ENCODE measurements around the gene LNX2.
A peak's percentile ranks its signal among the peaks of the same experiment; 100 is the strongest.

LNX2 gene

DNA sequence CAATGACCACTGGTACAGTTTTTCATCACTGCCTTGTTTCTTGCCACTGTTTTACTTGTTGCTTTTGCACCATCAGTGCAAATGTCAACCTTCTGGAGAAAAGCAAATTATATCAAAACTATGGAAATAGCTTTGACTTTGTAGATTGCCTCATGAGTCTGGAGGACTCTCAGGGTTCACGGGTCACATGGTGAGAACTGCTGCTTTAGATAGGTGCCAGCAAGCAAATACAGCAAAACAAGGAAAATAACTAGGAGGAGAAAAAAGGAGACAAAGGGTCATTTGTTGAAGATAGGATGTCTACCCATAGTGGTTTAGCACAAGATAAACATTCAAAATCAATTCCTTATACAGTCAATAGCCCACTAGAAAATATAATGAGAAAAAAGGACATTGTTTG lies 34.5 kb upstream of the LNX2 start:
- Histone ChIP-seq H3K9ac (ENCODE audit: low read length) (no peak overlapping the region), H3K4me1 (ENCODE audit: control insufficient read depth, insufficient read depth, low read length) (no peaks in the 10 kb centered on the region), H3K36me3 (ENCODE audit: control insufficient read depth, insufficient read depth, low read length) (peaks cover 6% of the 10 kb centered on the region), H3K4me3 (ENCODE audit: low read length) (no peak overlapping the region), H3K27me3 (ENCODE audit: control insufficient read depth, insufficient read depth, low read length) (no peaks in the 10 kb centered on the region), H3K27ac (ENCODE audit: low read depth, low read length) (no peak overlapping the region)

GRCh38 chr13:27654059-27654458 lies 33.7 kb upstream of the LNX2 start:
- no peak overlapping the region for H3K9ac ChIP-seq (ENCODE audit: low read length)
- no peak overlapping the region for H3K4me3 ChIP-seq (ENCODE audit: low read length)
- peaks cover 10% of the 10 kb centered on the region for H3K36me3 ChIP-seq (ENCODE audit: control insufficient read depth, insufficient read depth, low read length)
- H3K27ac ChIP-seq (ENCODE audit: low read depth, low read length) = no peak overlapping the region
- no peaks in the 10 kb centered on the region for H3K4me1 ChIP-seq (ENCODE audit: control insufficient read depth, insufficient read depth, low read length)
- no peaks in the 10 kb centered on the region for H3K27me3 ChIP-seq (ENCODE audit: control insufficient read depth, insufficient read depth, low read length)

DNA sequence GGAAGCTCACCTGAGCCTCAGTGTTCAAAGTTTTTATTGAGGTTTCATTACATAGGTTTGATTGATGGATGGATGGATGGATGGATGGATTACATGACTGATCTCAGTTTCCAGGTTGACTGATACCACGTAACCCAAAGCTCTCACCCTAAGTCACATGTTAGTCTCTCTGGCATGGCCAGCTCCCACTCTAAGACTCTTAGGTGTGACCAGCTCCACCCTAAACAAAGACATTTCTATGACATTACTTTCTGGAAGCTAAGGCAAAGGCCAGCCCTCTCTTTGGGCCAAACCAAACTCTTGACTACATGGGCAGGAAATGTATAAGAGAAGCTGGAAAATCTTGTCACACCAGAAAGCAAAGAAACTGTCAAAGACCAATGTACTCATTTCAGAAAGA lies 30.0 kb upstream of the LNX2 start:
- H3K27me3 ChIP-seq (ENCODE audit: control insufficient read depth, insufficient read depth, low read length) = no peaks in the 10 kb centered on the region
- peaks cover 10% of the 10 kb centered on the region for H3K36me3 ChIP-seq (ENCODE audit: control insufficient read depth, insufficient read depth, low read length)
- no peak overlapping the region for H3K4me3 ChIP-seq (ENCODE audit: low read length)
- no peak overlapping the region for H3K27ac ChIP-seq (ENCODE audit: low read depth, low read length)
- no peaks in the 10 kb centered on the region for H3K4me1 ChIP-seq (ENCODE audit: control insufficient read depth, insufficient read depth, low read length)
- no peak overlapping the region for H3K9ac ChIP-seq (ENCODE audit: low read length)

DNA sequence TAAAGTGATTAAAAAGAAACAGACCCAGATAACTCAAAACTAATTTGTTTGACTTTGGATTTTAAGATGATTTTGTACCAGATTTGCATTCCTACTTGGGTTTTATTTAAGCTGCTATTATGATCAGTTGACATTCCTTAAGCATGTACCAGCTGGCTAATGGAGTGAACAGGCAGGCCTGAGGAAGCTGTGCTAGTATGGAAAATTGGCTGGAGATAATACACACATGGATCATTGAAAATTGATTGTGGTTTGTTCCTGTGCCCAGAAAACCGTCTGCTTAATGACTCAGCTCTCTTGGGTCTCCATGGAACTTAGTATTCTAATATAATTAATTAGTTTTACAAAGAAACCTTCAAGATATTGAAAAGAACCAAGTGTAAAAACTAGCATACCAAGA lies 24.0 kb upstream of the LNX2 start:
- H3K4me3 ChIP-seq (ENCODE audit: low read length) = no peak overlapping the region
- peak overlapping the region; percentile 35 for H3K27ac ChIP-seq (ENCODE audit: low read depth, low read length)
- H3K36me3 ChIP-seq (ENCODE audit: control insufficient read depth, insufficient read depth, low read length) = no peaks in the 10 kb centered on the region
- peaks cover 21% of the 10 kb centered on the region for H3K4me1 ChIP-seq (ENCODE audit: control insufficient read depth, insufficient read depth, low read length)
- H3K9ac ChIP-seq (ENCODE audit: low read length) = no peak overlapping the region
- H3K27me3 ChIP-seq (ENCODE audit: control insufficient read depth, insufficient read depth, low read length) = no peaks in the 10 kb centered on the region

DNA sequence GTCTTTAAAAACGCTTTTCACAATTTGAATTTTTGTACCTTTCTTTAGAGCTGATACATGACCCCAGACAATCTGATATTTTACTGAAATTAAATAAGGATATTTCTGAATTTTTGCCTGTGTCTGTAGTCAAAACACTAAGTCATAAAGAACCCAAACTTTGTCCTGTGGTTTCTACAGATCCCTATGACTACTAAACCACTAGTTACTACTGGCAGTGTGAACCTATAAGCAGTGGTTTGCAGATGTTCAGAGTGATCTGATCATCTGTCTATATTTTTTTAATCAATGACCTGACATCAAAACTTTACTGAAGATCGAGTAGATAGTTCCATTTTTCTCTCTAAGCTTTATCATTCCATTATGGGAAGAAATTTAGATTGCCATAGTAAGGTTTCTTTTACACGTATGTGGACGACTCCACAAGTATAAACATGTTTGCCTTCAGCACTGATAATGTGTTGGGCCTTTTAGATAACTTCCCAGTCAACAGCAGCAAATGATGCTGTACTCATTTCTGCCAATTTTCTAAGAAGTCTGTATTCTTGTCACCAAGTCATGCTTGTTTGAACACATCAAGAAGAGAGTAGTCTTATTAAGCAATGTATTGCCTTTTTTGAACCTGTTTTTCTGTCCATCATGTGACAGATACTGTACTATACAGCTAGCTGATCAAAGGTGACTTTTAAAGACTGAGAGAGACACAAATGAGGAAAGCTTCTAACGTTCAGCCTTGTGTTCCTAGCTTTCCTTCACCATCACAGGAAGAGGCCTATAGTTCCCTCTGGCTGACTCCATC lies 23.2 kb upstream of the LNX2 start:
- Histone ChIP-seq H3K4me3 (ENCODE audit: low read length) (no peak overlapping the region), H3K4me1 (ENCODE audit: control insufficient read depth, insufficient read depth, low read length) (peaks cover 23% of the 10 kb centered on the region), H3K27ac (ENCODE audit: low read depth, low read length) (peak overlapping the region; percentile 53), H3K36me3 (ENCODE audit: control insufficient read depth, insufficient read depth, low read length) (no peaks in the 10 kb centered on the region), H3K9ac (ENCODE audit: low read length) (no peak overlapping the region), H3K27me3 (ENCODE audit: control insufficient read depth, insufficient read depth, low read length) (no peaks in the 10 kb centered on the region)

GRCh38 chr13:27641711-27642502 lies 21.6 kb upstream of the LNX2 start:
- Histone ChIP-seq H3K4me1 (ENCODE audit: control insufficient read depth, insufficient read depth, low read length) (peaks cover 36% of the 10 kb centered on the region), H3K36me3 (ENCODE audit: control insufficient read depth, insufficient read depth, low read length) (no peaks in the 10 kb centered on the region), H3K9ac (ENCODE audit: low read length) (no peak overlapping the region), H3K4me3 (ENCODE audit: low read length) (no peak overlapping the region), H3K27ac (ENCODE audit: low read depth, low read length) (no peak overlapping the region), H3K27me3 (ENCODE audit: control insufficient read depth, insufficient read depth, low read length) (no peaks in the 10 kb centered on the region)

- H3K4me1 ChIP-seq (ENCODE audit: control insufficient read depth, insufficient read depth, low read length) = peaks cover 36% of the 10 kb centered on the region
- H3K9ac ChIP-seq (ENCODE audit: low read length) = no peak overlapping the region
- H3K36me3 ChIP-seq (ENCODE audit: control insufficient read depth, insufficient read depth, low read length) = no peaks in the 10 kb centered on the region
- no peak overlapping the region for H3K4me3 ChIP-seq (ENCODE audit: low read length)
- no peaks in the 10 kb centered on the region for H3K27me3 ChIP-seq (ENCODE audit: control insufficient read depth, insufficient read depth, low read length)
- H3K27ac ChIP-seq (ENCODE audit: low read depth, low read length) = peak overlapping the region; percentile 46
Measured at GRCh38 chr13:27639186-27639585, 18.9 kb upstream of the LNX2 start.

DNA sequence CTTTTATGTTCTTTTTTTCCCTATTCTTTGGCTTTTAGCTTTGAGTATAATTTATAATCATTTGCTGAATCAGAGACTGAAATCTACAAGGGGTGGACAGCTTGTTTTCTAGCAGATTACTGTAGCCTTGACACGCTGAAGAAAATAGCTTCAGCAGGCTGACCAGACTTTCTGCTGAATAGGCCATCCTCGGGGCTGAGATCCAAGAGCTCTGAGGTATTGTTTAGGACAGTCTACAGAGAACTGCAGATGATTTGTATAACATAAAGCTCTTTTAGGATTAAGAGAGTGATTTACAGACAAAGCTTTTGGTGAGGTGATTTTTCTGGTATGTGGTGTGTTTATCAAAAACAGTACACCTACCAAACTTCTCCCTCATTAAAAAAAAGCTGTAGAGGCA lies 18.2 kb upstream of the LNX2 start:
- no peak overlapping the region for H3K9ac ChIP-seq (ENCODE audit: low read length)
- H3K4me1 ChIP-seq (ENCODE audit: control insufficient read depth, insufficient read depth, low read length) = peaks cover 30% of the 10 kb centered on the region
- H3K4me3 ChIP-seq (ENCODE audit: low read length) = no peak overlapping the region
- no peaks in the 10 kb centered on the region for H3K27me3 ChIP-seq (ENCODE audit: control insufficient read depth, insufficient read depth, low read length)
- no peaks in the 10 kb centered on the region for H3K36me3 ChIP-seq (ENCODE audit: control insufficient read depth, insufficient read depth, low read length)
- H3K27ac ChIP-seq (ENCODE audit: low read depth, low read length) = peak overlapping the region; percentile 46

DNA sequence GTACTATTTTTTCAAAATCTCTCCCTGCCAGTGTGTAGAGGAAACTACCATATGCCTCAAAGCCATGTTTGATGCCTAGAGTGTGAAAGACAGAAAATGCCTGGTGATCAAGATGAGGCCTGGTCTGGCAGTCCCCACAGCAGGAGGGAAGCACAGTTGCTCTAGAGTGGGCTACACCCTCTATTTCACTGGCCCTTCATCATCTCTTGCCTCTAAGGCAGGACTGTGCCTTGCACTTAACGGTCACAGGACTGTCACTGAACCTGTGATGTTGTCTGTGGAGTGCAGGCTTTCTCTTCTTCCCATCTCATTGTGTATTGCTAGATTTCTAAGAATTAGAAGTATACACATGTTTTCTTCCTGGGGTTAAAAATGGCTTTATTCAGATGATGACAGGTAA lies 17.7 kb upstream of the LNX2 start:
- H3K27me3 ChIP-seq (ENCODE audit: control insufficient read depth, insufficient read depth, low read length) = no peaks in the 10 kb centered on the region
- H3K36me3 ChIP-seq (ENCODE audit: control insufficient read depth, insufficient read depth, low read length) = no peaks in the 10 kb centered on the region
- H3K27ac ChIP-seq (ENCODE audit: low read depth, low read length) = peak overlapping the region; percentile 70
- H3K4me3 ChIP-seq (ENCODE audit: low read length) = no peak overlapping the region
- peaks cover 25% of the 10 kb centered on the region for H3K4me1 ChIP-seq (ENCODE audit: control insufficient read depth, insufficient read depth, low read length)
- H3K9ac ChIP-seq (ENCODE audit: low read length) = no peak overlapping the region

GRCh38 chr13:27637289-27637626 lies 16.9 kb upstream of the LNX2 start:
- Histone ChIP-seq H3K27ac (ENCODE audit: low read depth, low read length) (no peak overlapping the region), H3K9ac (ENCODE audit: low read length) (no peak overlapping the region), H3K36me3 (ENCODE audit: control insufficient read depth, insufficient read depth, low read length) (no peaks in the 10 kb centered on the region), H3K27me3 (ENCODE audit: control insufficient read depth, insufficient read depth, low read length) (no peaks in the 10 kb centered on the region), H3K4me3 (ENCODE audit: low read length) (no peak overlapping the region), H3K4me1 (ENCODE audit: control insufficient read depth, insufficient read depth, low read length) (peaks cover 21% of the 10 kb centered on the region)

GRCh38 chr13:27636589-27637288 lies 16.4 kb upstream of the LNX2 start:
- H3K27me3 ChIP-seq (ENCODE audit: control insufficient read depth, insufficient read depth, low read length) = no peaks in the 10 kb centered on the region
- no peak overlapping the region for H3K27ac ChIP-seq (ENCODE audit: low read depth, low read length)
- H3K9ac ChIP-seq (ENCODE audit: low read length) = no peak overlapping the region
- H3K4me1 ChIP-seq (ENCODE audit: control insufficient read depth, insufficient read depth, low read length) = peaks cover 21% of the 10 kb centered on the region
- no peak overlapping the region for H3K4me3 ChIP-seq (ENCODE audit: low read length)
- no peaks in the 10 kb centered on the region for H3K36me3 ChIP-seq (ENCODE audit: control insufficient read depth, insufficient read depth, low read length)

DNA sequence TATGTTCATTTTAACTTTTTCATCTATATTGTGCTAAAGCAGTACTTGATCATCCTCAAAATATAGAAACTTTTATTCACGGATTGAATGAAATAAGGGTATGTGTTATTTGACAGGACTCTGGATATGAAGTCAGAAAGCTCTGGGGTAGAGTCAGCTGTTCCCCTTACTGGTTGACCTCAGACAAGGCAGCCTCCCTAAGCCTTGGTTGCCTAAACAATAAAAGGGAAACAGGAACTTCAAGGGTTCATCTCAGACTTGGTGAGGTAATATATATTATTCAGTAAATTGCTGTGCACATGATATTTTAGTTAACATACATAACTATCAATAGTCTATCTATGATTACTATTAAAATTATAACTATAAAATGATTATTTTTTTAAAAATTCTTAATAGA lies 14.9 kb upstream of the LNX2 start:
- Histone ChIP-seq H3K27ac (ENCODE audit: low read depth, low read length) (no peak overlapping the region), H3K9ac (ENCODE audit: low read length) (no peak overlapping the region), H3K4me3 (ENCODE audit: low read length) (no peak overlapping the region), H3K4me1 (ENCODE audit: control insufficient read depth, insufficient read depth, low read length) (peaks cover 21% of the 10 kb centered on the region), H3K27me3 (ENCODE audit: control insufficient read depth, insufficient read depth, low read length) (no peaks in the 10 kb centered on the region), H3K36me3 (ENCODE audit: control insufficient read depth, insufficient read depth, low read length) (no peaks in the 10 kb centered on the region)

Measured in rectal smooth muscle tissue (tissue), 1 donor.